Endodermal cell (in vitro differentiated cells): Measurements from ENCODE around the gene DLEU7. TPM values are rescaled to one million over a fixed set of nuclear protein-coding genes. Genes with fewer than 3 reads are reported as not detected.

Experiments used
- DNase-seq: peaks from one replicate; pipeline ENCODE4 v3.0.0-alpha.2; 2017
- H3K27ac ChIP-seq: 2 replicates; pipeline ENCODE4 v1.5.1; 2013; ENCODE audit warnings: mild to moderate bottlenecking, low read depth, low read length, moderate library complexity
- H3K27me3 ChIP-seq: 2 replicates; pipeline ENCODE4 v1.6.1; 2013; ENCODE audit warnings: mild to moderate bottlenecking, low read length, moderate library complexity; ENCODE audit not compliant: insufficient read depth, control insufficient read depth, poor library complexity, severe bottlenecking
- H3K36me3 ChIP-seq: 2 replicates; pipeline ENCODE4 v1.7.0; 2013; ENCODE audit warnings: mild to moderate bottlenecking, low read length, moderate library complexity; ENCODE audit not compliant: control insufficient read depth, insufficient read depth
- H3K4me1 ChIP-seq: one replicate; pipeline ENCODE4 v1.7.0; 2013; ENCODE audit warnings: low read length; ENCODE audit not compliant: control insufficient read depth, insufficient read depth
- H3K4me3 ChIP-seq: 2 replicates; pipeline ENCODE4 v1.5.1; 2013; ENCODE audit warnings: mild to moderate bottlenecking, low read length, moderate library complexity
- H3K9ac ChIP-seq: 2 replicates; pipeline ENCODE4 v1.6.1; 2013; ENCODE audit warnings: mild to moderate bottlenecking, low read length, moderate library complexity; ENCODE audit not compliant: poor library complexity, severe bottlenecking; ENCODE audit errors: extremely low read depth
- H3K9me3 ChIP-seq: 2 replicates; pipeline ENCODE4 v1.6.1; 2013; ENCODE audit warnings: mild to moderate bottlenecking, low read length, moderate library complexity; ENCODE audit not compliant: control insufficient read depth
- H3K27ac Mint-ChIP-seq: 2 replicates; pipeline ENCODE4 v1.8.0; 2020; ENCODE audit warnings: mixed read lengths
- H3K27me3 Mint-ChIP-seq: 2 replicates; pipeline ENCODE4 v1.8.0; 2021; ENCODE audit warnings: mild to moderate bottlenecking, mixed read lengths; ENCODE audit not compliant: insufficient read depth
- H3K36me3 Mint-ChIP-seq: 2 replicates; pipeline ENCODE4 v1.8.0; 2020; ENCODE audit warnings: low read depth, mixed read lengths
- H3K4me1 Mint-ChIP-seq: 2 replicates; pipeline ENCODE4 v1.8.0; 2020; ENCODE audit warnings: mixed read lengths
- H3K4me3 Mint-ChIP-seq: 2 replicates; pipeline ENCODE4 v1.8.0; 2020; ENCODE audit warnings: mild to moderate bottlenecking, moderate library complexity, mixed read lengths
- H3K9me3 Mint-ChIP-seq: 2 replicates; pipeline ENCODE4 v1.8.0; 2020; ENCODE audit warnings: mild to moderate bottlenecking, mixed read lengths
- WGBS, 2 experiments: methylation state at CpG; one replicate each; pipeline versions ENCODE4 v1.1.5 to v1.1.7; 2013; ENCODE audit warnings: missing lambda C conversion rate in 2 of 2, mixed read lengths in 1 of 2; ENCODE audit not compliant: insufficient coverage in 1 of 2, insufficient read length in 1 of 2; 5-methylcytosine and 5-hydroxymethylcytosine counted together
- total RNA-seq, 2 donors: library from RNA; stranded (reverse); fragmentation: NEBNext Ultra II Directional in 1 of 2; extraction: Animal tissue kit (Norgen Biotek cat#: 25700) in 1 of 2; gene quantifications; 2 replicates in 1 of 2; 3 replicates in 1 of 2; pipeline ENCODE4 v1.2.1, GENCODE V29; 2021
- TF ChIP-seq, protein P1 (sequence below): fragments of 200-600 bp; sonication (generic); conservative IDR thresholded peaks from 2 replicates; pipeline ENCODE4 v1.5.0; 2021; ENCODE audit warnings: antibody characterized with exemption, mild to moderate bottlenecking

The DLEU7 gene
- total RNA-seq, 2 donors from 2014 or later = not detected

- H3K4me3 Mint-ChIP-seq = no peak overlapping the region
- H3K27me3 ChIP-seq = no peaks in the 10 kb centered on the region
- H3K9me3 Mint-ChIP-seq = no peaks in the 10 kb centered on the region
- H3K36me3 ChIP-seq = no peaks in the 10 kb centered on the region
- H3K9ac ChIP-seq = no peak overlapping the region
- H3K4me3 ChIP-seq = no peak overlapping the region
- no peak overlapping the region for H3K27ac ChIP-seq
- H3K9me3 ChIP-seq = no peaks in the 10 kb centered on the region
- DNase-seq = no peak
- H3K36me3 Mint-ChIP-seq = no peaks in the 10 kb centered on the region
- TF ChIP-seq, protein P1, sequence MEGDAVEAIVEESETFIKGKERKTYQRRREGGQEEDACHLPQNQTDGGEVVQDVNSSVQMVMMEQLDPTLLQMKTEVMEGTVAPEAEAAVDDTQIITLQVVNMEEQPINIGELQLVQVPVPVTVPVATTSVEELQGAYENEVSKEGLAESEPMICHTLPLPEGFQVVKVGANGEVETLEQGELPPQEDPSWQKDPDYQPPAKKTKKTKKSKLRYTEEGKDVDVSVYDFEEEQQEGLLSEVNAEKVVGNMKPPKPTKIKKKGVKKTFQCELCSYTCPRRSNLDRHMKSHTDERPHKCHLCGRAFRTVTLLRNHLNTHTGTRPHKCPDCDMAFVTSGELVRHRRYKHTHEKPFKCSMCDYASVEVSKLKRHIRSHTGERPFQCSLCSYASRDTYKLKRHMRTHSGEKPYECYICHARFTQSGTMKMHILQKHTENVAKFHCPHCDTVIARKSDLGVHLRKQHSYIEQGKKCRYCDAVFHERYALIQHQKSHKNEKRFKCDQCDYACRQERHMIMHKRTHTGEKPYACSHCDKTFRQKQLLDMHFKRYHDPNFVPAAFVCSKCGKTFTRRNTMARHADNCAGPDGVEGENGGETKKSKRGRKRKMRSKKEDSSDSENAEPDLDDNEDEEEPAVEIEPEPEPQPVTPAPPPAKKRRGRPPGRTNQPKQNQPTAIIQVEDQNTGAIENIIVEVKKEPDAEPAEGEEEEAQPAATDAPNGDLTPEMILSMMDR = no peak
- H3K27me3 Mint-ChIP-seq = no peaks in the 10 kb centered on the region
- no peaks in the 10 kb centered on the region for H3K4me1 ChIP-seq
- no peak overlapping the region for H3K27ac Mint-ChIP-seq
- H3K4me1 Mint-ChIP-seq = peaks cover 1% of the 10 kb centered on the region
- 91% methylated on average over 1 of the region's 1 CpG; no CpG with 5 or more reads in 1 of the 2 experiments for WGBS, 2 experiments
Observed at GRCh38 chr13:50889317-50889716, 45.8 kb upstream of the DLEU7 start.

DNA sequence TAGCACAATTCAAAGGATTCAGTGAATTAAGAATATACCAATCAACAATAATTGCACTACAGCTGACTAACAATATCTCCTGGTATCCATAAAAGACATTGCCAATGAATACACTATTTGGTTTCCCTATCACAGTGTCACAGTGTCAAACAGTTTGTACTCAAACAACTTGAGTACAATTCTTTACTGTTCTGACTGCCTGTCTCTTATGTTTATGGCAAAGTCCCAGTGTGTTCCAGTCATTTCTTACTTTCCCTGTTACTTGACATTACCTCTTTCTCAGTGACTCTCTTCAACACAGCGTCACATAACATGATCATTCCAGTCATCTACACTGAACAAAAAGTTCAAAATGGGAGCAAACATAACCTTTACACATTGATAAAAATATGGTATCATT, 44.9 kb upstream of the DLEU7 start:
- H3K27ac Mint-ChIP-seq = no peak overlapping the region
- H3K4me3 Mint-ChIP-seq = no peak overlapping the region
- no peak for DNase-seq
- H3K9me3 Mint-ChIP-seq = no peaks in the 10 kb centered on the region
- H3K9ac ChIP-seq = no peak overlapping the region
- no peaks in the 10 kb centered on the region for H3K36me3 Mint-ChIP-seq
- no peak overlapping the region for H3K4me3 ChIP-seq
- no peaks in the 10 kb centered on the region for H3K27me3 Mint-ChIP-seq
- WGBS, 2 experiments = 95% methylated on average over 1 of the region's 1 CpG; no CpG with 5 or more reads in 1 of the 2 experiments
- H3K27me3 ChIP-seq = no peaks in the 10 kb centered on the region
- H3K27ac ChIP-seq = no peak overlapping the region
- H3K9me3 ChIP-seq = no peaks in the 10 kb centered on the region
- peaks cover 1% of the 10 kb centered on the region for H3K4me1 Mint-ChIP-seq
- no peaks in the 10 kb centered on the region for H3K4me1 ChIP-seq
- H3K36me3 ChIP-seq = no peaks in the 10 kb centered on the region
- TF ChIP-seq, protein P1 = no peak

DNA sequence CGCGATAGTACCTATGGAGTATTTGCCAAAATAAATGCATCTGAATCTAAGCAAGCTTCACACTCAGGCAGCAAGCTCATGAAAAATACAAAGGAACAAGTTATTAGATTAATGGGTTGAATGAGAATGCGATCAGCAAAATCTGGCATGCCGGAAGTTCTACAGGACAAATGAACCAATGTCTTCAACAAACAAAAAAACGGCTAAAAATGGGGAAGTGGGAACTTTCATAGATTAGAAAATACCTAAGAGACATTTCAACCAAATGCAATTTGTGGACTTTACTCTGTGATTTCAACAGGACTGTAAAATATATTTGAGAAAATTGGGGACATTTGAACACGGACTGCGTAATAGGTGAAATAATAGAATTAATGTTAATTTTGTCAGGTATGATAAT, 43.7 kb upstream of the DLEU7 start:
- Mint-ChIP-seq H3K9me3 (peaks cover 4% of the 10 kb centered on the region), H3K4me3 (no peak overlapping the region), H3K27me3 (no peaks in the 10 kb centered on the region), H3K36me3 (no peaks in the 10 kb centered on the region), H3K4me1 (no peaks in the 10 kb centered on the region), H3K27ac (no peak overlapping the region)
- no peak for DNase-seq
- Histone ChIP-seq H3K4me1 (no peaks in the 10 kb centered on the region), H3K36me3 (no peaks in the 10 kb centered on the region), H3K27ac (no peak overlapping the region), H3K9ac (no peak overlapping the region), H3K27me3 (no peaks in the 10 kb centered on the region), H3K9me3 (no peaks in the 10 kb centered on the region), H3K4me3 (no peak overlapping the region)
- WGBS, 2 experiments = 97 to 98% methylated on average over 6 to 7 of the region's 7 CpGs
- TF ChIP-seq, protein P1 = no peak
